GM19397 (cell line): Measurements from ENCODE around the gene CHRNG.

ENCODE experiments used
- ATAC-seq: cut with Tn5 transposase; IDR thresholded peaks from one replicate; pipeline ENCODE4 v1.9.1; 2021; ENCODE audit warnings: mild to moderate bottlenecking, moderate library complexity; ENCODE audit not compliant: unreplicated experiment

CHRNG gene, protein sequence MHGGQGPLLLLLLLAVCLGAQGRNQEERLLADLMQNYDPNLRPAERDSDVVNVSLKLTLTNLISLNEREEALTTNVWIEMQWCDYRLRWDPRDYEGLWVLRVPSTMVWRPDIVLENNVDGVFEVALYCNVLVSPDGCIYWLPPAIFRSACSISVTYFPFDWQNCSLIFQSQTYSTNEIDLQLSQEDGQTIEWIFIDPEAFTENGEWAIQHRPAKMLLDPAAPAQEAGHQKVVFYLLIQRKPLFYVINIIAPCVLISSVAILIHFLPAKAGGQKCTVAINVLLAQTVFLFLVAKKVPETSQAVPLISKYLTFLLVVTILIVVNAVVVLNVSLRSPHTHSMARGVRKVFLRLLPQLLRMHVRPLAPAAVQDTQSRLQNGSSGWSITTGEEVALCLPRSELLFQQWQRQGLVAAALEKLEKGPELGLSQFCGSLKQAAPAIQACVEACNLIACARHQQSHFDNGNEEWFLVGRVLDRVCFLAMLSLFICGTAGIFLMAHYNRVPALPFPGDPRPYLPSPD

DNA sequence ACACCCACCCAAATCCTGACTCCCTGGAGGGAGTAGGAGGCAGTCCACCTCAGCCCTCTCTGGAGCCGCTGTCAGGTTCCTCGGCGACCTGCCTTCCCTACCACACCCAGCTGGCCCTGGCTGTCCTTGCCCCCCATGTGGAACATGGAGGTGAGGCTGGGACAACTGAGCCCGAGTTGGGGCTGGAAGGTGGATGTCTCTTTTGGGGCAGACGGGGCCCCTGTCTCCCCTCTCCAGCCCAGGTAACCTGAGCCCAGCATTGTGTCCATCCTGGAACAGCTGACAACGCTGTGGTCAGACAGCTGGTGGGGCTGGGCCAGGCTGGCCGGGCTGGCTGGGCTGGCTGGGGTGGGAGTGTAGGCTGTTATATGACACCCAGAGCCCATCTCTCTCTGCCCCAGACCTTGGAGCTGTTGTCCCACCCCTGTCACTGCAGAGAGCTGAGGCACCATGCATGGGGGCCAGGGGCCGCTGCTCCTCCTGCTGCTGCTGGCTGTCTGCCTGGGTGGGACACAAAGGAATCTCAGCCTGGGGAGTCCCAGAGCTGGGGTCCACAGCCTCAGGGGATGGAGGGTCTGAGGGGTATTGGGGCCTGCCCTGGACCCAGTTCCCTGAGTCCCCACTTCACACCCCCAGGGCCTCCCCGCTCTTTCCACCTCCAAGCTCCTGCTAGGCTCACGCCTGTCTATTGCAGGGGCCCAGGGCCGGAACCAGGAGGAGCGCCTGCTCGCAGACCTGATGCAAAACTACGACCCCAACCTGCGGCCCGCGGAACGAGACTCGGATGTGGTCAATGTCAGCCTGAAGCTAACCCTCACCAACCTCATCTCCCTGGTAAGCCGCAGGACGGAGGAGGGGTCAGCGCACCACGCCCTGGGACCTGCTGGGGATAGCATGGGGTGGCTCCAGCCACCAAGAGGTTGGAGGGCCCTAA, at the start of gene CHRNG:
TSS of gene CHRNG (plus strand) at position 395 of the 934 bp plus-strand sequence. CDS start at position 451, 56 bp downstream.
- no peak for ATAC-seq

DNA sequence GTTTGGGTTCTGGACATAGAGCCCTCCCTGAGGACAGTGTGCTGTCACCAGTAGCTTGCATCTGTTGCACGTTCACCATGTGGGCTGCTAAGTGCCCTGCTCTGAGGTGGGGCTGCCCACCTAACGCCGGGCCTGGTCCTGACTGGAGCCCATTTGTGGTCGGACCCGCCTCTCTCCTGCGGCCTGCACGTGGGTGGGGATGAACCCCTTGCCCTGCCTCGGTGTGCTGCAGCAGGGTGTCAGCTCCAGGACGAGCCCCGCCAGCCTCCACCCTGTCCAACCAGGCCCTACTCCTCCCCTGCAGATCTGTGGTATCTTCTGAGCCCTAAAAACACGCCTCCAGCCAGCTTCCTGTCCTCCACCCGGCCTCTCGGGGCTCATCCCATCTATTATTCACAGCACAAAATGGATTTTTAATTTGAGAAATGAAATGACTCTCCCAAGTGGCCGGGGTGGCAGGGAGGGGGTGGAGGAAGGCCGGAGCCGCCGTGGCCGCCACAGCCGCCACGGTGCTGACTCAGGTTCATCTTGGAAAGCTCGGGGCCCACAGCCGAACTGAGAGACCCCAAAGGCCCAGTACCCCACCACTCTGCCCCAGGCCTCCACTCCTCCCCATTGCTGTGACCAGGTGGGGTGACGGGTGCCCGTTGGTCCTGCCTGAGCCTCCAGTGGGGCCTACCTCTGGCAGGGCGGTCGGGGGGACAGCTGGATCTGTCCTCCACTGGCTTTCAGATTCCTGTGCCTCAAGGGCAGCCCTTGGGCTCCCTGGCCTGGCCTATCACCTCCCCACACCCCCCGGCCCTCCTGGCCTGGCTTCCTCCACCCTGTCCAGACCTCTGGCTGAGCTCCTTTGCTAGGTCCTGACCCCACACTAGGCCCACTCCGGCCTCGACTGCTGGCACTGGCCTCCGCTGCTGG, 49.0 kb upstream of the CHRNG start:
- ATAC-seq: no peak

DNA sequence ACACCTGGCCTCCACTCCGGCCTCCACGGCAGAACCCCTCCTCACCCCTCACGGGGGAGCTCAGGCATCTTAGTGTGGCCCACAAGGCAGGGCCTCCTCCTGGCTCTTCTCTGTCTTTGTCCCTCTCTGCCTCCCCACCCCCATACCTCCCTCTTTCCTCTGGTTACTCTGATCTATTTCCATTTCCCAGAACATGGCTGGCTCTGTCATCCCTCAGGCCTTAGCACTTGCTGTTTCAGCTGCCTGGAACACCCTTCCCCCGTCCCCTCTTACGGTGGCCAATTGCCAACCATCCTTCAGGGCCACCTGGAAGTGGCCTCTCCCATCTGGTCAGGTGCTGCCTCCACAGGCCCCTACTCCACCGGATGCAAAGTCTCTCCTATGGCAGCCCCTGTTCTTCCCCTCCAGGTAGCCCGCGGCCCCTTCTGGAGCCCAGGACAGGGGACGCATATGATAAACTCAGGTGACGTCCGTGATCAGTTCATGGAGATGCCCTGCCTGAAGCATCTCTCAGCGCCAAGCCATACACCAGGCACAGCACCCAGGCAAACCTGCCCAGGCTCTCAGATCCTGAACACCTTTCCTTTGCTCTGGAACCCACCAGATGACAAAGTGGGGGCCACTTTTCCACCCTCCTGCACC, 48.2 kb upstream of the CHRNG start:
- no peak for ATAC-seq

DNA sequence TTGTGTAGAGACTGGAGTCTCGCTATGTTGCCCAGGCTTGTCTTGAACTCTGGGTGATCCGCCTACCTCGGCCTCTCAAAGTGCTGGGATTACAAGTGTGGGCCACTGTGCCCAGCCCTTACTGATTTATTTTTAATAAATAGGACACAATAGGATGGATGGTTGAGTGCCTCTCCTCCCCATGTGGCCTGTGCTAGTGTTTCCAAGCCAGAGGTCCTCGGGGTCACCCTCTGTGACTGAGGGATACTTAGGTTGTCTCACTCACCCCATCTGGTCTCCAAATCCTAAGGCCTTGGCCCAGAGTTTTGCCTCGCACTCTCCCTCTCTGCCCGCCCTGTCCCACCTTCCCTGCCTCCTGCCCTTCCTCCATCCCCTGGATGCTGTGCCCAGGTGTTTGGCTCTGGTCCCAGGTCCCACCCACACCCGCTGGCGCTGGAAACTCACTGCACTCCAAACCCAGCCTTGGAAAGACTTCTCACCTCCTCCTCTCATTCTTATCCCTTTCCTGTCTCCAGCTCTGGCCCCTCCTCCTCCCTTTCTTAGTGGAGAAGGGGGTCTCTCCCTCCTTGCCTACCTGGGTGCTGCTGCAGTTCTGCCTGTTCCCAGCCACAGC, 47.1 kb upstream of the CHRNG start:
- ATAC-seq: no peak

DNA sequence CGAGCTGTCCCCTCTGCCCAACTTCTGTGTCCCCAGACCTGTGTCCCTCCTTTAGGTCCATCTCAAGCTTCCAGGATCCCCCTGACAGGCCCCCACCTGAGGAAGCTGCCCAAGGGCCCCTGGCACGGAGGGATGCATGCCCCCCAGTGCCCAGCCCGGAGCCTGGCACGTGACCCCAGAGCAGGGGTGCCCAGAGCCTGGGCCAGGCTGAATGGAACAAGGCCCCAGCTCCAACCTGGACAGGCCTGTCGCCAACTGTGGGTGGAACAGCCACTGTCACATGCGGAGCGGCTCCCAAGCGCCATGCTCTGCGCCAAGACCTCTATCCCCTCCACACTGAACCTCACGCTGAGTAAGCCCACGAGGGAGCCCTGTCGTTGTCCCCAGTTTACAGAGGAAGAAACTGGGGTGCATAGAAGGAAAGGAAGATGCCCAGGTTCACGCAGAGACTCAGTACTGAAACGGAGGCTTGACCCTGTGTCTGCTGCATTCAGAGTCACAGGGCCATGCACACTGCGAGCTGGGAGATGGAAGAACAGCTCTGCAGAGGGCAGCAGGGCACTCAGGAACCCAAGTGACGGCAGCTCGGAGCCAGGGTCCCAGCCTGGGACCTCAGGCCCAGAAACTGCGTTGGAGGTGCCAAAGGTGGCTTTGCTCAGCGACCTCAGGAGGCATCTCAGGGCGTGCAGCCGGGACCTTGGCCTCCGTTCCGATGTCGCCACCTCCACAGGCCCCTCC, 46.4 kb upstream of the CHRNG start:
- no peak for ATAC-seq

DNA sequence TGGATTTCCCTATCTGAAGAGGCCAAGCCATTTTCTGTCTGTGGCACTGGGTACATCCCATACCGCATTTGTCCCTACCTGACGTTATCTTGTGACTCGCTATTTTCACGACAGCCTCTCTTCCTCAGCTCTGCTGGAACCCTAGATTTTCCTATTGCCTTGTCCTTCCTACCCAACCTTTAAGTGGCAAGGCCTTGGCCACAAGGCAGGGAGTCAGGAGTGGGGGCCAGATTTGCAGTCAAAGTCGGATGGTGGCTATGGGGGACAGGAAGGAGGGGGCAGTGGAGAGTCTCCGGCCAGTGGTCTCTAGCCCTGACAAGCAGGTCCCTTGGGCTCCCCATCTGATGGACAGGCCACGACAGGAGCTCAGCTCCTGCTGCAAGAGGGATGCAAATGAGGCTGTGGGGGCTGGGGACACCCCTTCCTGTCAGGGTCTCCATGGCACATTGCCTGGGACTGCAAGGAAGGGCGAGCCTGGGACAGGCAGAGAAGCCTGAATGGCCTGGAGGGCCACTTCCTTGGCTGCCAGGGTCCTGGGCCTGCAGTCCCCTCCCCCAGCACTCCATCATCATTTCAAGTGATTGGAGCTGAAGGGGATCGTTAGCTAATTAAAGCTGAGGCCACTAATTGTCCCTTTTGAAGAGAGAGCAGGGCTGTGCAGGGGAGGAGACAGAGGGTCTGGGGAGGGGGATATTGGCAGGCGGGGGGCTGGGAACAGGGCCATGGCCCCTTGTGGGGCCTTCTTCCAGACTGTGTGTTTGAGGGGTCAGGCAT, 45.6 kb upstream of the CHRNG start:
- no peak for ATAC-seq

DNA sequence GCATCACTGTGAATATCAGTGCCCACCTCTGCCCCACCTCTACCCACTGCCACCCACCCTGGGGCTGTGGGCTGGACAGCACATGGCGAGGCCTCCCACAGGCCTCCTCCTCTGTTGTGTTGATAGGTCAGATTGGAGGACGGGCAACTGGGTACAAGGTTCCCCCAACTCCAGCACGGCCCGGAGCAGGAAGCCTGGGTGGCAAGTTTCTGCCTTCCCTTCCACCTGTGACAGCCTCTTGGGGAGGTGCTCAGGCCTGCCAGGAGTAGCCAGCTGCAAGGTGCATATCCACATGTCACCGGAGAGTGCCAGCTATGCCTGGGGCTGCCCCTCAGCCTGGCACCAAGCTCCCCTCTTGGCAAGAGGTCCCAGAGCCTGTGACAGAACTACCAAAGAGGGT, 45.0 kb upstream of the CHRNG start:
- ATAC-seq: no peak

DNA sequence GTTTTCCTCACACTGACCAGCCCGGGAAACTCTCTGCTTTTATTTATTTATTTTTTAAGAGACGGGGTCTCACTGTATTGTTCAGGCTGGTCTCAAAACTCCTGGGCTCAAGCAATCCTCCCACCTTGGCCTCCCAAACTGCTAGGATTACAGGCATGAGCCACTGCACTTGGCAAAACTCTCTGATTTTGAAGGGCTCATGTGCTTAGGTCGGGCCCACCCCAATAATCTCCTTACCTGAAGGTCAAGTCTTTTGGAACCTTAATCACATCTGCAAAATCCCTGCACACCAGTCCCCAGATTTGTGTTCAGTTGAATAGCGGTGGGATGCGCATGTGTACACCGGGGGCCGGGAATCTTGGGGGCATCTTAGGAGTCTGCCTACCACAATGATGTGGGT, 44.2 kb upstream of the CHRNG start:
- ATAC-seq: no peak

DNA sequence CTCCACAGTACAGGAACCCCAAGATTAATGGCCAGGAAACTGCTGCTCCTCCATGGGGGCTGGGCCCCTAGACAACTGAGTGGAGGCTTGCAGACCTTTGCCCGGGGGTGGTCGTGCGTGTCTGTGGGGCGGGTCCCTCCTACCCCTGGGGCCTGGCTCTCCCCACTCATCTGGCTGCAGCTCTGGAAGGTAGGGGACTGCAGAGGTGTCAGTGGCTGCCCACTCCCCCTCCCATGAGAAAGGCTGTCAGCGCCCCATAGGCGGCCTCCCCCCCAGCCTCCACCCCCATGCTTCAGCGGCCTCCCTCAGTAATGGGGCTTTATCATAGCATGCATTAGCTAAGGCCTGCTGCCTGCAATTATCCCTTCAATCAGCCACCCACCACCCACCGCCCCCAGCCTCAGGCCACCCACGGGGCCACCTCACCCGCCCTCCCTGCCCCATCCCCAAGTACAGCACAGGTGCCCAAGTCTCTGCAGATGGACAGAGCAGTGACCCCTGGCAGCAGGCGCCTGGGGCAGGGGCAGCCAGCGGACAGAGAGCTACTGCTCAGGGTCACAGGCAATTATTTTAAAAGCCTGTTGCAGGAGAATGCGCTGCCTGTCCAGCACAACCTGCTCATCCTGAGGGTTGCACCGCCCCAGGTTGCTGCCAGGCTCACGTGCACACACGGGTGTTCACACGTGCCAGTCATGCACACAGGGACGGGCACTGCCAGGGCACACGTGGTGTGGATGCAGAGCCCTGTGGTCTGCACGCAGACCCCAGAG, 42.8 kb upstream of the CHRNG start:
- no peak for ATAC-seq

DNA sequence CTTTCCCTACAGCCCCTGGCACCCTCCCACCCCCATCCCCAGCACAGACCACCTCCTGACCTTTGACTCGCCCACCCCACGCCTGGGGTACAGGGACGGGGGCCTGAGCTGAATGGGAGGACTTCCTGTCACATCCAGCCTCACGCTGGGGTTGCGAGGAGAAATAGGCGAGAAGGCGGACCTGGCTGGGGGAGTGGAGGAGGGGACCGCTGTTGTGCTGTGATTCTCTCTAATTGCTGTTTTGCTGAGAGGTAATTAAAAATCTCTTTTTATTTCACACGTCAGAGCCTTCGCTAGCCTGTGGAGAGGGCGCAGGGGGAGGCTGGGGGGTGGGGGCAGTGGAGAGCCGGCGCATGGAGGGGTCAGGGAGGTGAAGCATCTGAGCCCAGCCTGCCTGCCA, 42.1 kb upstream of the CHRNG start:
- no peak for ATAC-seq

DNA sequence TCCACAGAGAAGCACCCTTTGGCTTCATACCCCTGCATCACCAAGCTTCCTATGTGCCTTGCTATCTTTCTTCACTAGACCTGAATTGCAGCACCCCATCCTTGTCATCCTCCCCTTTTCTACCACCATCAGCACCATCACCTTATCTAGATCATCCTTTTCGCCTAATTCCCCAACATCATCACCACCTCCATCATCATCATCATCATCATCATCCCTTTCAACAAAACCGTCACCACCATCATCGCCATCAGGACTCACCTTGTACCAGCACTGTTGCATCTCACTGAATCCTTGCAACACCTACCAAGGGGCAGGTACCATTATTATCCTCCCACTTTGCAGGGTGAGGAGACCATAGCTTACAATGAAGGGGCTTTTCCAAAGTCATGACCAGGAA, 41.0 kb upstream of the CHRNG start:
- ATAC-seq: no peak

DNA sequence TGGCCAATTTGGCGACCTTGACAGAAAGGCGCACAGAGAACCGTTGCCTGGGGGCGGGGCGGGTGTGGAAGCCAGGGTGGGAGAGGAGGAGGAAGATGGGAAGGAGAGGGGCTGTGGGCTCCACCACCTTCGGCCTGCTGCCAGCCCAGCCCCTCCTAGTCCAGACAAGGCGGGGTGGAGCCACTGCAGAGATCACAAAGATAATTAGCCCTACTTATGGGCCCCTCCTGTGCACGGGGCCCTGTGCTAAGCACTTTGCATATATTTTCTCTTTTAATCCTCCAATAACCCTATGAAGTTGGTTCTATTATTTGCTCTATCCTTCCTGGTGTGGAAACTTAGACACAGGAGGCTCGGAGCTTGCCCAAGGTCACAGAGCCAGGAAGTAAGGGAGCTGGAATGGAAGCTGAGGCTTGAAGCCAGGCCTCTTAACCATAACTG, 38.1 kb upstream of the CHRNG start:
- no peak for ATAC-seq

DNA sequence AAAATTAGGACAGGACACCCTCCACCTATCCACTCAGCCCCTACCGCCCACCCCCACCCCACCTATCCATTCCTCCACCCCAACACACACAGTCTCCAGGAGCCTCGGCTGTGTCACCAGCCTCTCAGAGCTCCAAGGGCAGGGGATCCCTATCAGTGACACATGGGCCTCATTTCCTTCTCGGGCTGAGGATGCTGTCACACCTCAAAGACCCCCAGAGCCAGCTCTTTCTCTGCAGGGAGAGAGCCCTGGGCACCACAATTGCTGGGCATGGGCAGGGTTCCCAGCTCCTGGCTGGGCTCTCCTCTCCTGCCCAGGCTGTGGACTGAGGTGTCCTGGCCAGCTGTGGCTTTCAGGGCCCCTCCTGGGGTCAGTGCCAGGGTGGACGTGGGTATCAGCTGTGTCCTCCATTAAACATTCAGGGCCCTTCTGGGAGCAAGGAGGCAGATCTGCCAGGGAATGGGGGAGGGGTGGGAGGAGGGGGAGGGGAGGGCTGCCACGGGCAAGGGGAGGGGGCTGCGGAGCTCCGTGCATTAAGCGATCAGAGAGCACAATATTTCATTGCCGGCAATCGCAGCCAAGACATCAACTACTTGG, 37.6 kb upstream of the CHRNG start:
- no peak for ATAC-seq

DNA sequence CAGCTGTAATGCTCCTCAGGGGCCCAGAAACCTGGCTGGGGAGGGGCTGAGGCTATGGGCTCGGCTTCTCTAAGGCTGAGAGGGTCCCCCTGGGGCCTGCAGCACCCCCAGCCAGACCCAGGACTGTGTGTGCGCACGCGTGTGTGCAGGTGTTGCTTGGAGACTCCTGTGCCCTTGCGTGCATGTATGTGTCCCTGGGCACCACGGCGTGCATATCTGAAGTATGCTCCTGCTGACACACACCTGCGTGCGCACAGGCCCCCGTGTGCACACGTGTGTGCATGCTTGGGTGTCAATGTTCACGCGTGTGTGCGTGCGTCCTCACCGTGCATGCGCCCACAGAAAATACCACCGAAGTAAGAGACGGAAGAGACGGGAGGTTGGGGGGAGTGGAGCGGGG, 37.0 kb upstream of the CHRNG start:
- no peak for ATAC-seq

DNA sequence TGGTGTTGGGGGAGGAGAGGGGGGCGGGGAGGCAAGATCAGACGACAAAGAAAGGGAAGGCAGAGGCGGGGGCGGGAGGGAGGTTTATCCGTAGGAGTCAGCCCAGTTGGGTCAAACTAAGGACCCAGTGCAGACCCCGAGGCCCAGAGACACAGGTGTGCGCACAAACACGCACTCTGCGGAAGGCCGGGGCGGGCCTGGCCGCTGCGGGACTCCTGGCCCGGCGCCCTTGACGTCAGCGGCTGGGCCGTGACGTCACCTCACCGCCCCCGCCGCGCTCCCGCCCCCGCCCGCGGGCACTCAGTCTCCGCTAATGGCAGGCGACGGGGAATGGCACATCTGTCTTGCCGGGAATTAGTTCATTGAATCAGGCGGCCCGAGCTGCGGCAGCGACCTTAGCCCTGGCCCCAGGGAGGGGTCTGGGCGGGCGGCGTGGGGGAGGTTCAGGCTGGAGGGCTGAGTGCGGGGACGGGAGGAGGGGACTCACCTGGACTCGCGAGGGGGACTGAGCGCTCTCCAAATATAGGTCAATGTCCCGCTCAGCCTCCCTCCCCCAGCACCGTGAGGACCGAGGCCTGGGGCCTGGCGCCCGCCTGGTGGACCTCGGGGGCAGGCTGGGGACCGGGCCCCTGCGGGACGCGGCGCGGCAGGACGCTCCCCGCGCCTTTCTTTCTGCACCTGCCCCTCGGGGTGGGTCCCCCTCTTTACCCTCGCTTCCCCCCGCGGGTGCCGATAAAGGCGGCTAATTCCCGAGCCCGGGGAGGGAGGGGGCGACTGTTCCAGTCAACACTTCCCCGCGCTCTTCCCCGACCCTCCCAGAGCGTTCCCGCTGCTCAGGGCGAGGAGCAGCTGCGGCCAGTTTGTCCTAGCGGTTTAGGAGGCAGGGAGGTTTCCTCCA, 36.3 kb upstream of the CHRNG start:
- ATAC-seq: no peak

DNA sequence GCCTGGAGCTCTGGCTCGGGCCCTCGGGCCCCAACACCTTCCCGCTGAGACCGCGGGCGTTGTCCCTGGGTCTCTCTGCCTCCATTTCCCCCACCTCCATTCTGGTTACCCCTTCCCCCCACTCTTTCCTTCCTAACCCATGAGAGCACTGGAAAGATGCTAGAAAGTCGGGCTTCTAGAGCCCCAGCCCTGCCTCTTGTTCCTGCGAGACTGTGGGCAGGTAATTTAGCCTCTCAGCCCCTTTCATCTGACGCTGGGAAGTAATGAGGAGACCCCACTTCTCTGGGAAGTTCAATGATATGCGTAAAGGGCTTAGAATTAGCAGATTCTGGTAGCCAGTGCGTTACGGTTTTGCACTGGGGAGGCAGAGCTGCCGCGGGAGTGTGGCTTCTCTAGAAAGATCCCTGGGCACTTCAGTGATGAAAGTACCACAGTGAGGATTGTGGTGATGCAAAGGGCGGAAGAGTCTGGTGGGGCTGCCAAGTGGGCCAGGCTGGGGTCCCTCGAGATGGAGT, 35.6 kb upstream of the CHRNG start:
- no peak for ATAC-seq
